ENCODE results near the gene TMEM255A.

Gene TMEM255A

GRCh38 chrX:120306630-120307029, 4.6 kb downstream of the TMEM255A start:
- DNase-seq = no peak

- DNase-seq = no peak
These were observed 5.6 kb downstream of the TMEM255A start for GRCh38 chrX:120305531-120306141.

- DNase-seq = no peak
These were observed 7.0 kb downstream of the TMEM255A start for GRCh38 chrX:120304256-120304655.

GRCh38 chrX:120302434-120302833, 8.8 kb downstream of the TMEM255A start:
- DNase-seq = peak; percentile 30 to 35

- DNase-seq = no peak
These were observed 9.3 kb downstream of the TMEM255A start for GRCh38 chrX:120301960-120302359.

- DNase-seq = no peak
These were observed 9.8 kb downstream of the TMEM255A start for GRCh38 chrX:120301497-120301896.

- no peak for DNase-seq
These were observed 11.3 kb downstream of the TMEM255A start for GRCh38 chrX:120299928-120300327.

- no peak for DNase-seq
These were observed 13.3 kb downstream of the TMEM255A start for GRCh38 chrX:120297923-120298322.

- DNase-seq = no peak
These were observed 16.6 kb downstream of the TMEM255A start for GRCh38 chrX:120294651-120295050.

- no peak for DNase-seq
These were observed 18.2 kb downstream of the TMEM255A start for GRCh38 chrX:120293015-120293414.

- no peak for DNase-seq
These were observed 20.1 kb downstream of the TMEM255A start for GRCh38 chrX:120291211-120291610.

GRCh38 chrX:120290107-120290506, 21.2 kb downstream of the TMEM255A start:
- no peak for DNase-seq

- no peak for DNase-seq
These were observed 23.6 kb downstream of the TMEM255A start for GRCh38 chrX:120287513-120288112.

- no peak for DNase-seq
These were observed 24.3 kb downstream of the TMEM255A start for GRCh38 chrX:120286733-120287512.

- DNase-seq = no peak
These were observed 28.6 kb downstream of the TMEM255A start for GRCh38 chrX:120282697-120283096.

- no peak for DNase-seq
These were observed 29.5 kb downstream of the TMEM255A start for GRCh38 chrX:120281761-120282160.

- no peak for DNase-seq
These were observed 30.1 kb downstream of the TMEM255A start for GRCh38 chrX:120281021-120281624.

GRCh38 chrX:120274958-120275357, 36.3 kb downstream of the TMEM255A start:
- no peak for DNase-seq

- no peak for DNase-seq
These were observed 37.1 kb downstream of the TMEM255A start for GRCh38 chrX:120274145-120274544.

- DNase-seq = no peak
These were observed 40.0 kb downstream of the TMEM255A start for GRCh38 chrX:120271218-120271617.

GRCh38 chrX:120270567-120270966, 40.7 kb downstream of the TMEM255A start:
- no peak for DNase-seq

GRCh38 chrX:120269373-120270035, 41.8 kb downstream of the TMEM255A start:
- DNase-seq = no peak

GRCh38 chrX:120264341-120264740, 46.9 kb downstream of the TMEM255A start:
- no peak for DNase-seq
